Mesenteric fat pad (tissue), 1 donor: ENCODE measurements around the gene TLE2. TPM values are rescaled to one million over a fixed set of nuclear protein-coding genes. Genes with fewer than 3 reads are reported as not detected.

Experiments used
- DNase-seq: peaks from one replicate; pipeline ENCODE4 v3.0.0-alpha.2; 2020; ENCODE audit warnings: low spot score
- total RNA-seq: library from RNA; stranded (reverse); fragmentation: NEBNext Ultra II Directional; extraction: Animal tissue kit (Norgen Biotek cat#: 25700); gene quantifications from one replicate; pipeline ENCODE4 v1.2.1, GENCODE V29; 2021
- donor health status: DM: yes; HTN: yes; CAD: no.

Gene TLE2
- total RNA-seq, 1 donor from 2014 or later = 35.6 TPM

DNA sequence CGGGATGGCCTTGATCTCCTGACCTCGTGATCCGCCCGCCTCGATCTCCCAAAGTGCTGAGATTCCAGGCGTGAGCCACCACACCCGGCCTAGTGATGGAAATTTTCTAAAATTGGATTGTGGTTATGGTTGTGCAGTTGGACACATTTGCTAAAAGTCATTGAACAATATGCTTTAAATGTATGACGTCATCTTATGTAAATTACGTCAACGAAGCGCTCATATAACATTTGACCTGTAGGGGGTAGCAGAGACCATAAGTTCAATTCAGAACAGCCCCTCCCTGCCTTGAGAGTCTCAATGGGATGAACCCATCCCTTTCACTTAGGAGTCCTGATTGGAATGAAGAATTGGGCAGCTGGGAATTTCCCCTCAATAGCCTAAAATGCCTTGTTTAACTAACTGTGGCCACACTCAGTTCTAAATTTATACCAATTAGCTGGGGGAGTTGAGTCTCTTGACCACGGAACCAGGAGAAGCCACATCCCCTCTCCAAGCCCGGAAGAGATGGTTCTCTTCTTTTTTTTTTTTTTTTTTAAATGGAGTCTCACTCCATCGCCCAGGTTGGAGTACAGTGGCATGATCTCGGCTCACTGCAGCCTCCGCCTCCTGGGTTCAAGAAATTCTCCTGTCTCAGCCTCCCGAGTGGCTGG lies 66.9 kb downstream of the TLE2 start:
- no peak for DNase-seq

DNA sequence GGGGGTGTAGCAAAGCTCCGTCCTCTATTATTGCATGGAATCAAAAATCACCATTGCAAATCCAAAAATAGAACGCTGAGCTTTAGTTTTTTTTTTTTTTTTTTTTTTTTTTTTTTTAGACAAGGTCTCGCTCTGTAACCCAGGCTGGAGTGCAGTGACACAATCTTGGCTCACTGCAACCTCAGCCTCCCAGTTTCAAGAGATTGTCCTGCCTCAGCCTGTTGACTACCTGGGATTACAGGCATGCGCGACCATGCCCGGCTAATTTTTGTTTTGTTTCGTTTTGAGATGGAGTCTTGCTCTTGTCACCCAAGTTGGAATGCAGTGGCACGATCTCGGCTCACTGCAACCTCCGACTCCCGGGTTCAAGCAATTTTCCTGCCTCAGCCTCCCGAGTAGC lies 69.0 kb downstream of the TLE2 start:
- DNase-seq = no peak

DNA sequence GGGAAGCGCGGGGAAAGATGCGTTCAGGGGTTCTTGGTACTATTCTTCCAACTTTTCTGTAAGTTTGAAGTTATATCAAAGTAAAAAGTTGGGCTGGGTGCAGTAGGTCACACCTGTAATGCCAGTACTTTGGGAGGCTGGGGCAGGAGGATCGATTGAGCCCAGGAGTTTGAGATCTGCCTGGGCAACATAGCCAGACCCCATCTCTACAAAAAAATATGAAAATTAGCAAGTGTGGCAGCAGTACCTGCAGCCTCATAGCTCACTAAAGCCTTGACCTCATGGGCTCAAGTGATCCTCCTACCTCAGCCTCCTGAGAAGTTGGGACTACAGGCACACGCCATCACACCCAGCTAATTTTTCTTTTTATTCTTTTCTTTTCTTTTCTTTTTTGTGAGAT lies 71.9 kb downstream of the TLE2 start:
- no peak for DNase-seq

DNA sequence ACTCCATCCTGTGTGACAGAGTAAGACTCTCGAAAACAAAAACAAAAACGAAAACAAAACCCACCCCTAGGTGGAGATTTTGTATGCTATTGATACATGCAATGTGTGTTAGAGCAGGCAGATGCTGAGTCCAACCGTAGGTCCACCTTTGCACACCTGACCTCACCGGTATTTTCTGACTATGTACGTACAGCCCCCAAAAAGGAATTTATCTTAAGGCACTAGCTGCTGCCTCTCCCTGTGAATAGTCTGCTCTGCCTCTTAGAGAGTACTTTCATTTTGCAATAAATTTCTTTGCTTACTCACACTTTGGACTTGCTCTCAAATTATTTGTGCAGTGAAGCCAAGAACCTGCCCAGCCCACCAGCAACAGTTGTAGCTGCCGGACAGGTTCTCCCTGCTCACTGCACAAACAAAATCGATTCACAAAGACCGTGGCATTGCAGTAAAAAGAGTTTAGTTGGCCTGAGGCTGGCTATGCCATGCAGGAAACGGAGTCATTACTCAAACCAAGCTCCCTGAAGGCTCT lies 76.1 kb downstream of the TLE2 start:
- no peak for DNase-seq

DNA sequence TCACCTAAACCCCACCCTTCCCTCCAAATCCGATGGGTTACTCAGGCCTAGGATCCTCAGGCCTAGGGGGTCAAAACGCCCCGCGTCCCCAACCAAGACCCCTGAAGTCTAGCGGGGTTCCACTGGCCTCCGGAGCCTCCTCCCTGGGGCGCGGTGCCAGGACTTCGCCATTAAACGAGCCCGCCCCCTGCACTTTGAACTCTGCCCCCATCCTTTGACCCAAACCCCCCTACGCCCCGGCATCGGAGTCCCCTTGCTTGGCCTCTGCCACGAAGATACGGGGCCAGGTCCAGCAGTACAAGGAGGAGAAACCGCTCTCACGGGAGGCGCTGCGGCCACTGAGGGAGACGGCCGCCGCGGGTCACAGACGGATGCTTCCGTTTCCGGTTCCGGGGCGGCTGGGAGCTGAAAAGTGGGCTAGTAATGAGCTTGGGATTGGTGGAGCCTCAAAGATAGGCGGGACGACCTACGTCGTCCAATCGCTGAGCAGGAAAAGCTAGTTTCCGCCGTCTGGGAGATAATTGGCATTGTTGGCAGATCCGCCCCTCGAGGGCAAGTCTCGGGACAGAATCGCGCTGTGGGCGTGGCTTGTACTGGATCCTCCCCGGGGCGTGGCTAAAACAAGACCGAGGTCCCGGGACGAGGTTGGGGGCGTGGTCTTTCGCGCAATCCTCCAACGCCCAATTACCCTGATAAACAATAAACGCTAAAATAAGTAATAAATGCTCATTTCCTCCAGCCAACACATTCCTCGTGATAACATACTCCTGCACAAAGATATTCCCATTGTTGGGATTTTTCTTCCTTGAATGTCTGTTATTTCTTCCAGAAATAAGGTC lies 78.6 kb downstream of the TLE2 start:
- DNase-seq = peak; percentile 100

DNA sequence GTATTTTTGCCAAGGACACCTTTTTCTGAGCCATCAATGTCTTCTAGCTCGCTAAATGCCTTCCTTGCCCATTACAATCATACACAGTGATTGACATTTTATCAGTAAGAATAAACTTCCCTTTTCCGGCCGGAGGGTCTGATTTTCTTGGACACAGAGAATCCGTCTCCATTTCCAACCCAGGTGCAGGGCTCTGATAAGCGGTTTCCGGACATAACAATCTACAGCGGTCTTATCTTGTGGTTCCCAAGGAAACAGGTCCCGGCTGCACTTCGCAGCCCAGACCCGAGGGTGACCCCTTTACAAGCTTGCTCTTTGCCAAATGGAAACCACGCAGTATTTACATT lies 79.2 kb downstream of the TLE2 start:
- no peak for DNase-seq

Other genes starting within 250 kb of the TLE2 start
- gene SGTA, start 246.0 kb downstream of the TLE2 start, total RNA-seq = 37.8 TPM
- gene THOP1, start 243.8 kb downstream of the TLE2 start, total RNA-seq = 35.0 TPM
- 2.6 TPM for gene ZNF554, start 209.4 kb downstream of the TLE2 start, total RNA-seq
- 4.1 TPM for gene ZNF555, start 187.8 kb downstream of the TLE2 start, total RNA-seq
- gene ZNF556, start 161.9 kb downstream of the TLE2 start, total RNA-seq = not detected
- 1.6 TPM for gene ZNF57, start 128.4 kb downstream of the TLE2 start, total RNA-seq
- 3.1 TPM for gene ZNF77, start 84.3 kb downstream of the TLE2 start, total RNA-seq
- gene TLE6, start 51.7 kb downstream of the TLE2 start, total RNA-seq = 0.93 TPM
- 367 TPM for gene TLE5, start 33.2 kb upstream of the TLE2 start, total RNA-seq
- 54.3 TPM for gene GNA11, start 65.1 kb upstream of the TLE2 start, total RNA-seq
- 15.4 TPM for gene GNA15, start 106.8 kb upstream of the TLE2 start, total RNA-seq
- 5.0 TPM for gene S1PR4, start 149.5 kb upstream of the TLE2 start, total RNA-seq
- 74.6 TPM for gene NCLN, start 156.7 kb upstream of the TLE2 start, total RNA-seq
- not detected for gene CELF5, start 195.4 kb upstream of the TLE2 start, total RNA-seq